ENCODE measurements around the gene PRKCH. TPM values are rescaled to one million over a fixed set of nuclear protein-coding genes. Genes with fewer than 3 reads are reported as not detected.

The PRKCH gene
- total and polyA plus RNA-seq, 2 of the 13 experiments (the other 11 are each of a cell fraction or from before 2014, with no cell fraction given): 0.48 to 1.3 TPM

GRCh38 chr14:61288228-61288627, 33.2 kb upstream of the PRKCH start (continued):
- no peak for TF ChIP-seq MAX (IDR thresholded peaks at IDR 0.05)
- TF ChIP-seq HOXA3 (CRISPR knock-in tag; IDR thresholded peaks at IDR 0.05): no peak
- TF ChIP-seq TAF15 (IDR thresholded peaks at IDR 0.05; ENCODE audit: low read depth, low read length, poor library complexity, severe bottlenecking): no peak
- TF ChIP-seq PRPF4 (IDR thresholded peaks at IDR 0.05; ENCODE audit: low read depth, low read length, poor library complexity, severe bottlenecking): no peak
- TF ChIP-seq SNRNP70 (IDR thresholded peaks at IDR 0.05; ENCODE audit: low read depth, low read length): no peak
- peak; percentile 47 for TF ChIP-seq TEAD3 (CRISPR knock-in tag; optimal IDR thresholded peaks at IDR 0.05; ENCODE audit: borderline replicate concordance)
- no peak for TF ChIP-seq UBTF (CRISPR knock-in tag; IDR thresholded peaks at IDR 0.05)
- no peak for TF ChIP-seq CCAR2 (optimal IDR thresholded peaks at IDR 0.05; ENCODE audit: low read depth, low read length)
- TF ChIP-seq ZNF382 (CRISPR knock-in tag; IDR thresholded peaks at IDR 0.05; ENCODE audit: borderline replicate concordance): no peak
- TF ChIP-seq CHD4 (IDR thresholded peaks at IDR 0.05; ENCODE audit: borderline replicate concordance, low read length): no peak
- TF ChIP-seq ZNF737 (CRISPR knock-in tag; IDR thresholded peaks at IDR 0.05; ENCODE audit: borderline replicate concordance): no peak
- no peak for TF ChIP-seq RFXAP (CRISPR knock-in tag; IDR thresholded peaks at IDR 0.05; ENCODE audit: borderline replicate concordance)
- no peak for TF ChIP-seq ZNF768 (CRISPR knock-in tag; IDR thresholded peaks at IDR 0.05)
- TF ChIP-seq TRIM24 (CRISPR knock-in tag; IDR thresholded peaks at IDR 0.05): no peak
- TF ChIP-seq MYPOP (CRISPR knock-in tag; IDR thresholded peaks at IDR 0.05): no peak
- no peak for TF ChIP-seq CTCF (CRISPR knock-in tag; IDR thresholded peaks at IDR 0.05)
- no peak for TF ChIP-seq KLF11 (CRISPR knock-in tag; IDR thresholded peaks at IDR 0.05)
- TF ChIP-seq ONECUT2 (CRISPR knock-in tag; IDR thresholded peaks at IDR 0.05): peak; percentile 79
- no peak for TF ChIP-seq ISL2 (CRISPR knock-in tag; IDR thresholded peaks at IDR 0.05)
- TF ChIP-seq POGK (CRISPR knock-in tag; conservative IDR thresholded peaks at IDR 0.05): no peak
- no peak for TF ChIP-seq ZNF589 (CRISPR knock-in tag; conservative IDR thresholded peaks at IDR 0.05)
- TF ChIP-seq E2F2 (CRISPR knock-in tag; IDR thresholded peaks at IDR 0.05; ENCODE audit: borderline replicate concordance): no peak
